Fibroblast of the aortic adventitia (primary cell): ENCODE results near the gene LIME1. TPM values are rescaled to one million over a fixed set of nuclear protein-coding genes. Genes with fewer than 3 reads are reported as not detected.

ENCODE experiments used
- DNase-seq: peaks from one replicate; pipeline ENCODE4 v3.0.0-alpha.2; 2010; ENCODE audit warnings: low read depth
- H3K4me3 ChIP-seq: 2 replicates; pipeline ENCODE4 v1.5.1; 2011; ENCODE audit warnings: low read depth, mild to moderate bottlenecking, control low read depth, low read length, moderate library complexity
- total RNA-seq: library from RNA; depleted of rRNA; stranded (reverse); fragments of >200 nt; gene quantifications from 2 replicates; pipeline ENCODE4 v1.2.3, GENCODE V29; 2012; ENCODE audit warnings: low replicate concordance
- TF ChIP-seq, protein P1 (sequence below): IDR thresholded peaks from 2 replicates; pipeline ENCODE4 v1.5.1; 2011; ENCODE audit warnings: mild to moderate bottlenecking, low read length, control low read depth, inconsistent platforms; ENCODE audit not compliant: insufficient read depth

The LIME1 gene
- total RNA-seq, 1 donor: 1.7 TPM

DNA sequence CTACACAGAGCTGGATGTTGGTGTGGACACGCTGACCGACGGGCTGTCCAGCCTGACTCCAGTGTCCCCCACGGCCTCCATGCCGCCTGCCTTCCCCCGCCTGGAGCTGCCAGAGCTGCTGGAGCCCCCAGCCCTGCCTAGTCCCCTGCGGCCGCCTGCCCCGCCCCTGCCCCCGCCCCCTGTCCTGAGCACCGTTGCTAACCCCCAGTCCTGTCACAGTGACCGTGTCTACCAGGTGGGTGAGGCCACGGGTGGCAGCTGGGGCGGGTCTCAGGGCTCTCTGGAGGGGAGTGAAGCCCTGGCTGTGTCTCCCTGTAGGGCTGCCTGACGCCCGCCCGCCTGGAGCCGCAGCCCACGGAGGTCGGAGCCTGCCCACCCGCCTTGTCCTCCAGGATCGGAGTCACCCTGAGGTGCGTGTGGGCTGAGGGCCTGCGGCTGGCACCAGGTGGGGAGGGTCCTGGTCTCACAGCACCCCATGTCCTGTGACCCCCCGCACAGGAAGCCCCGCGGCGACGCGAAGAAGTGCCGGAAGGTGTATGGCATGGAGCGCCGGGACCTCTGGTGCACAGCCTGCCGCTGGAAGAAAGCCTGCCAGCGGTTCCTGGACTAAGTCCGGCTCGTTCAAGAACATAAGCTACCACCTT is 6.0 kb downstream of the LIME1 start:
- no peak for DNase-seq
- no peak overlapping the region for H3K4me3 ChIP-seq
- TF ChIP-seq, protein P1, sequence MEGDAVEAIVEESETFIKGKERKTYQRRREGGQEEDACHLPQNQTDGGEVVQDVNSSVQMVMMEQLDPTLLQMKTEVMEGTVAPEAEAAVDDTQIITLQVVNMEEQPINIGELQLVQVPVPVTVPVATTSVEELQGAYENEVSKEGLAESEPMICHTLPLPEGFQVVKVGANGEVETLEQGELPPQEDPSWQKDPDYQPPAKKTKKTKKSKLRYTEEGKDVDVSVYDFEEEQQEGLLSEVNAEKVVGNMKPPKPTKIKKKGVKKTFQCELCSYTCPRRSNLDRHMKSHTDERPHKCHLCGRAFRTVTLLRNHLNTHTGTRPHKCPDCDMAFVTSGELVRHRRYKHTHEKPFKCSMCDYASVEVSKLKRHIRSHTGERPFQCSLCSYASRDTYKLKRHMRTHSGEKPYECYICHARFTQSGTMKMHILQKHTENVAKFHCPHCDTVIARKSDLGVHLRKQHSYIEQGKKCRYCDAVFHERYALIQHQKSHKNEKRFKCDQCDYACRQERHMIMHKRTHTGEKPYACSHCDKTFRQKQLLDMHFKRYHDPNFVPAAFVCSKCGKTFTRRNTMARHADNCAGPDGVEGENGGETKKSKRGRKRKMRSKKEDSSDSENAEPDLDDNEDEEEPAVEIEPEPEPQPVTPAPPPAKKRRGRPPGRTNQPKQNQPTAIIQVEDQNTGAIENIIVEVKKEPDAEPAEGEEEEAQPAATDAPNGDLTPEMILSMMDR: no peak

GRCh38 chr20:63743210-63743970 is 6.9 kb downstream of the LIME1 start:
- DNase-seq: no peak

GRCh38 chr20:63744158-63744557 is 7.7 kb downstream of the LIME1 start:
- H3K4me3 ChIP-seq: no peak overlapping the region
- TF ChIP-seq, protein P1: no peak
- no peak for DNase-seq

More at GRCh38 chr20:63743210-63743970, 6.9 kb downstream of the LIME1 start:
- no peak overlapping the region for H3K4me3 ChIP-seq
- TF ChIP-seq, protein P1: no peak

- no peak for DNase-seq
- TF ChIP-seq, protein P1: no peak
- H3K4me3 ChIP-seq: no peak overlapping the region
Measured at GRCh38 chr20:63744574-63745423, 8.3 kb downstream of the LIME1 start.

GRCh38 chr20:63745424-63745805 is 9.0 kb downstream of the LIME1 start:
- DNase-seq: no peak
- no peak overlapping the region for H3K4me3 ChIP-seq
- TF ChIP-seq, protein P1: no peak

- DNase-seq: no peak
- TF ChIP-seq, protein P1: no peak
- H3K4me3 ChIP-seq: no peak overlapping the region
Measured at GRCh38 chr20:63745961-63746731, 9.7 kb downstream of the LIME1 start.
